Measurements from ENCODE around the gene CAMK2A. TPM values are rescaled to one million over a fixed set of nuclear protein-coding genes. Genes with fewer than 3 reads are reported as not detected.

CAMK2A gene
- total and polyA plus RNA-seq, 2 donors (not counting 3 experiments of a cell fraction or from before 2014, with no cell fraction given), result not detected

DNA sequence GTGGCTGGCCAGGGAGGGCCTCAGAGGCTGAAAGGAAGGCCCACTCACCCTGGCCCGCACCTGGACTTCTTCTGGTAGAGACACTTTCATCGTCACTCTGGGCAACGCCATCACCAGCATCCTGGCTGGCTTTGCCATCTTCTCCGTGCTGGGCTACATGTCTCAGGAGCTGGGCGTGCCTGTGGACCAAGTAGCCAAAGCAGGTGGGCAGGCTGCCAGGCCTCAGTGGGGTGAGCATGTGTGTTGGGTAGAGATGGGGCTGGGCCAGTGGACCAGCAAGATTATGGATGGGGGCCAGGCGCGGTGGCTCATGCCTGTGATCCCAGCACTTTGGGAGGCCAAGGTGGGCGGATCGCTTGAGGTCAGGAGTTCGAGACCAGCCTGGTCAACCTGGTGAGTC lies 87.1 kb downstream of the CAMK2A start:
- TF ChIP-seq POLR2A (IDR thresholded peaks at IDR 0.05; ENCODE audit: low read depth, low read length) (no peak), POLR2AphosphoS5 (IDR thresholded peaks at IDR 0.05; ENCODE audit: insufficient read depth, low read depth, low read length) (no peak), JUN (IDR thresholded peaks at IDR 0.05; ENCODE audit: borderline replicate concordance, insufficient read depth, insufficient read length, low read depth) (no peak), MYC (IDR thresholded peaks at IDR 0.05; ENCODE audit: low read depth, low read length) (no peak), FOS (IDR thresholded peaks at IDR 0.05; ENCODE audit: borderline replicate concordance, insufficient read depth, low read length) (no peak), GATA2 (IDR thresholded peaks at IDR 0.05; ENCODE audit: insufficient read depth, insufficient read length, low read depth, low read length) (no peak), EZH2 (IDR thresholded peaks at IDR 0.05; ENCODE audit: borderline replicate concordance, low read depth, low read length, severe bottlenecking) (no peak)
- TF ChIP-seq, protein P1, sequence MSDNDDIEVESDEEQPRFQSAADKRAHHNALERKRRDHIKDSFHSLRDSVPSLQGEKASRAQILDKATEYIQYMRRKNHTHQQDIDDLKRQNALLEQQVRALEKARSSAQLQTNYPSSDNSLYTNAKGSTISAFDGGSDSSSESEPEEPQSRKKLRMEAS (IDR thresholded peaks at IDR 0.05; ENCODE audit: insufficient read depth, insufficient read length), result no peak
- TF ChIP-seq, protein P2, sequence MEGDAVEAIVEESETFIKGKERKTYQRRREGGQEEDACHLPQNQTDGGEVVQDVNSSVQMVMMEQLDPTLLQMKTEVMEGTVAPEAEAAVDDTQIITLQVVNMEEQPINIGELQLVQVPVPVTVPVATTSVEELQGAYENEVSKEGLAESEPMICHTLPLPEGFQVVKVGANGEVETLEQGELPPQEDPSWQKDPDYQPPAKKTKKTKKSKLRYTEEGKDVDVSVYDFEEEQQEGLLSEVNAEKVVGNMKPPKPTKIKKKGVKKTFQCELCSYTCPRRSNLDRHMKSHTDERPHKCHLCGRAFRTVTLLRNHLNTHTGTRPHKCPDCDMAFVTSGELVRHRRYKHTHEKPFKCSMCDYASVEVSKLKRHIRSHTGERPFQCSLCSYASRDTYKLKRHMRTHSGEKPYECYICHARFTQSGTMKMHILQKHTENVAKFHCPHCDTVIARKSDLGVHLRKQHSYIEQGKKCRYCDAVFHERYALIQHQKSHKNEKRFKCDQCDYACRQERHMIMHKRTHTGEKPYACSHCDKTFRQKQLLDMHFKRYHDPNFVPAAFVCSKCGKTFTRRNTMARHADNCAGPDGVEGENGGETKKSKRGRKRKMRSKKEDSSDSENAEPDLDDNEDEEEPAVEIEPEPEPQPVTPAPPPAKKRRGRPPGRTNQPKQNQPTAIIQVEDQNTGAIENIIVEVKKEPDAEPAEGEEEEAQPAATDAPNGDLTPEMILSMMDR (IDR thresholded peaks at IDR 0.05; ENCODE audit: extremely low read depth in 1 of 2, insufficient read depth in 1 of 2, low read depth in 1 of 2, low read length in 2 of 2), result no peak

More for the DNA sequence above, 87.1 kb downstream of the CAMK2A start:
- H3K27me3 ChIP-seq (ENCODE audit: control insufficient read depth in 2 of 2, insufficient read depth in 2 of 2, low read length in 2 of 2), result peaks cover 3 to 6% of the 10 kb centered on the region in 2 experiments
- DNase-seq (ENCODE audit: low read depth, low spot score) (no peak), FAIRE-seq (no peak)
- H3K9me1 ChIP-seq (replicated peaks; ENCODE audit: control insufficient read depth, extremely low read depth, insufficient read depth, low read length), result no peaks in the 10 kb centered on the region
- no peak overlapping the region for H3K9ac ChIP-seq (replicated peaks; ENCODE audit: extremely low read depth, insufficient read depth, low read length)
- no peaks in the 10 kb centered on the region for H3K9me3 ChIP-seq (replicated peaks; ENCODE audit: control insufficient read depth, insufficient read depth, low read length)
- H3K36me3 ChIP-seq (ENCODE audit: control insufficient read depth in 2 of 2, extremely low read depth in 1 of 2, insufficient read depth in 2 of 2, low read length in 2 of 2), result no peaks in the 10 kb centered on the region
- no peak overlapping the region for H2AFZ ChIP-seq (ENCODE audit: low read depth, low read length)
- intact Hi-C loops (cut with micrococcal nuclease), result no loop called here
- POLR2A ChIA-PET, result no interaction called here
- no peaks in the 10 kb centered on the region for H3K4me1 ChIP-seq (ENCODE audit: control insufficient read depth, extremely low read depth, insufficient read depth, low read length)
- H3K79me2 ChIP-seq (ENCODE audit: control insufficient read depth, insufficient read depth, low read length), result no peaks in the 10 kb centered on the region
- H3K27ac ChIP-seq (ENCODE audit: insufficient read depth, low read depth, low read length), result no peak overlapping the region
- CTCF ChIA-PET, result no interaction called here
- H3K4me2 ChIP-seq (ENCODE audit: insufficient read depth, low read length), result no peak overlapping the region
- no TSS peak for BruUV-seq (replicated peaks)
- no peaks in the 10 kb centered on the region for H4K20me1 ChIP-seq (replicated peaks; ENCODE audit: control insufficient read depth, extremely low read depth, insufficient read depth, low read length)
- dilution Hi-C loops (cut with MboI; ENCODE audit: extremely low pct_ligation_motif_present, low sequenced_read_pairs), result no loop called here
- no peak overlapping the region for H3K4me3 ChIP-seq (replicated peaks in 1 of 3; ENCODE audit: insufficient read depth in 1 of 3, low read depth in 1 of 3, low read length in 3 of 3)

Data from endothelial cell of umbilical vein (primary cell).